GM23338 (cell line): ENCODE results near the gene GCNT3. TPM values are rescaled to one million over a fixed set of nuclear protein-coding genes. Genes with fewer than 3 reads are reported as not detected.
A peak's percentile ranks its signal among the peaks of the same experiment; 100 is the strongest.

Source experiments
- ATAC-seq: fragments of 200-7000 bp; cut with Tn5 transposase; 3 replicates; pipeline ENCODE4 v1.9.1; 2020
- DNase-seq: peaks from one replicate; pipeline ENCODE4 v3.0.0-alpha.2; 2015; ENCODE audit warnings: low spot score
- H2AFZ ChIP-seq: fragments of 200-600 bp; sonication (generic); 2 replicates; pipeline ENCODE4 v1.8.0; 2016; ENCODE audit warnings: antibody characterized with exemption, mild to moderate bottlenecking, moderate library complexity
- H3F3A ChIP-seq: fragments of 200-600 bp; sonication (generic); replicated peaks from 2 replicates; pipeline ENCODE4 v1.8.0; 2017; ENCODE audit warnings: antibody characterized with exemption, mixed run types, low read depth
- H3K27ac ChIP-seq: fragments of 200-600 bp; sonication (generic); 2 replicates; pipeline ENCODE4 v1.6.1; 2016; ENCODE audit warnings: low read depth
- H3K27me3 ChIP-seq: fragments of 200-600 bp; sonication (generic); 2 replicates; pipeline ENCODE4 v1.8.0; 2016; ENCODE audit warnings: mild to moderate bottlenecking, mixed run types, moderate library complexity; ENCODE audit not compliant: insufficient read depth
- H3K36me3 ChIP-seq: fragments of 200-600 bp; sonication (generic); 2 replicates; pipeline ENCODE4 v1.8.0; 2016; ENCODE audit warnings: mild to moderate bottlenecking; ENCODE audit not compliant: insufficient read depth
- H3K4me1 ChIP-seq: fragments of 200-600 bp; sonication (generic); 2 replicates; pipeline ENCODE4 v1.8.0; 2016; ENCODE audit warnings: mild to moderate bottlenecking, moderate library complexity; ENCODE audit not compliant: insufficient read depth
- H3K4me2 ChIP-seq: fragments of 200-600 bp; sonication (generic); 2 replicates; pipeline ENCODE4 v1.7.1; 2017; ENCODE audit warnings: mixed run types
- H3K4me3 ChIP-seq: fragments of 200-600 bp; sonication (generic); 2 replicates; pipeline ENCODE4 v1.6.1; 2016; ENCODE audit warnings: mixed run types
- H3K79me2 ChIP-seq: fragments of 200-600 bp; sonication (generic); replicated peaks from 2 replicates; pipeline ENCODE4 v1.8.0; 2017; ENCODE audit warnings: mild to moderate bottlenecking; ENCODE audit not compliant: insufficient read depth
- H3K9me2 ChIP-seq: fragments of 200-600 bp; sonication (generic); 2 replicates; pipeline ENCODE4 v1.8.0; 2017; ENCODE audit not compliant: insufficient read depth
- H4K20me1 ChIP-seq: fragments of 200-600 bp; sonication (generic); replicated peaks from 2 replicates; pipeline ENCODE4 v1.8.0; 2017; ENCODE audit warnings: mild to moderate bottlenecking; ENCODE audit not compliant: insufficient read depth
- H3K27ac Mint-ChIP-seq: 2 replicates; pipeline ENCODE4 v1.8.0; 2020; ENCODE audit warnings: inconsistent platforms, mild to moderate bottlenecking, moderate library complexity, mixed read lengths
- H3K27me3 Mint-ChIP-seq: 3 replicates; pipeline ENCODE4 v1.8.0; 2022; ENCODE audit warnings: low read depth, mild to moderate bottlenecking, moderate library complexity, mixed read lengths, inconsistent platforms; ENCODE audit not compliant: insufficient read depth, poor library complexity
- H3K36me3 Mint-ChIP-seq: 3 replicates; pipeline ENCODE4 v1.8.0; 2021; ENCODE audit warnings: low read depth, mild to moderate bottlenecking, inconsistent platforms, moderate library complexity, mixed read lengths
- H3K4me1 Mint-ChIP-seq: 3 replicates; pipeline ENCODE4 v1.8.0; 2020; ENCODE audit warnings: mild to moderate bottlenecking, inconsistent platforms, mixed read lengths
- H3K4me3 Mint-ChIP-seq: 3 replicates; pipeline ENCODE4 v1.8.0; 2021; ENCODE audit warnings: moderate library complexity, mild to moderate bottlenecking, inconsistent platforms, mixed read lengths
- H3K9me3 Mint-ChIP-seq: 3 replicates; pipeline ENCODE4 v1.8.0; 2020; ENCODE audit warnings: moderate library complexity, mild to moderate bottlenecking, inconsistent platforms, mixed read lengths
- CREB1 ChIP-seq: fragments of 250-450 bp; sonication (Bioruptor Pico); IDR thresholded peaks from 2 replicates; pipeline ENCODE4 v1.5.0; 2020; ENCODE audit warnings: low read depth, mild to moderate bottlenecking, moderate library complexity
- CTCF ChIP-seq, 2 experiments: fragments of 200-600 bp in 1 of 2; sonication (generic) in 1 of 2; conservative IDR thresholded peaks; 2 replicates each; pipeline versions ENCODE4 v1.5.1 to v1.6.1; 2016 to 2017; ENCODE audit warnings: antibody characterized with exemption in 2 of 2, low read depth in 2 of 2, mild to moderate bottlenecking in 2 of 2, moderate library complexity in 1 of 2
- EZH2 ChIP-seq: fragments of 200-600 bp; sonication (generic); IDR thresholded peaks from one replicate; pipeline ENCODE4 v1.8.0; 2017; ENCODE audit warnings: antibody characterized with exemption, mild to moderate bottlenecking, low read depth; ENCODE audit not compliant: unreplicated experiment
- EZH2phosphoT487 ChIP-seq: fragments of 200-600 bp; sonication (generic); IDR thresholded peaks from one replicate; pipeline ENCODE4 v1.8.1; 2018; ENCODE audit warnings: antibody characterized with exemption; ENCODE audit not compliant: unreplicated experiment
- JUNB ChIP-seq: IDR thresholded peaks from one replicate; pipeline ENCODE4 v1.6.1; 2016; ENCODE audit warnings: antibody characterized with exemption; ENCODE audit not compliant: unreplicated experiment
- NANOG ChIP-seq: IDR thresholded peaks from 2 replicates; pipeline ENCODE4 v1.6.1; 2016; ENCODE audit warnings: antibody characterized with exemption, borderline replicate concordance
- POLR2AphosphoS5 ChIP-seq: IDR thresholded peaks from 2 replicates; pipeline ENCODE4 v1.6.1; 2016; ENCODE audit warnings: antibody characterized with exemption, low read depth
- REST ChIP-seq: IDR thresholded peaks from one replicate; pipeline ENCODE4 v1.6.1; 2018; ENCODE audit warnings: antibody characterized with exemption; ENCODE audit not compliant: unreplicated experiment
- ZNF114 ChIP-seq: fragments of 250-450 bp; sonication (Bioruptor Pico); IDR thresholded peaks from 2 replicates; pipeline ENCODE4 v1.5.0; 2020; ENCODE audit warnings: mild to moderate bottlenecking, moderate library complexity
- ZNF331 ChIP-seq: fragments of 250-450 bp; sonication (Bioruptor Pico); IDR thresholded peaks from 2 replicates; pipeline ENCODE4 v1.5.0; 2020; ENCODE audit warnings: low read depth, mild to moderate bottlenecking, moderate library complexity
- ZNF462 ChIP-seq: fragments of 250-450 bp; sonication (Bioruptor Pico); IDR thresholded peaks from 2 replicates; pipeline ENCODE4 v1.5.0; 2020; ENCODE audit warnings: mild to moderate bottlenecking, moderate library complexity
- polyA plus RNA-seq: library from polyadenylated mRNA; unstranded; fragments of >200 nt; fragmentation: Nextera tagmentation; extraction: Ambion mirVana; gene quantifications from 2 replicates; pipeline ENCODE4 v1.2.1, GENCODE V29; 2016
- total RNA-seq: library from RNA; depleted of rRNA; stranded (reverse); fragments of >200 nt; shearing (Covaris generic); gene quantifications from 2 replicates; pipeline ENCODE4 v1.2.3, GENCODE V29; 2014

GCNT3 gene
- total and polyA plus RNA-seq, 2 experiments from 2014 or later = not detected

- Histone ChIP-seq H3K4me2 (no peak overlapping the region), H3K4me1 (no peaks in the 10 kb centered on the region), H3K79me2 (no peaks in the 10 kb centered on the region), H4K20me1 (no peaks in the 10 kb centered on the region), H3K27me3 (no peaks in the 10 kb centered on the region), H2AFZ (peak overlapping the region; percentile 63), H3K27ac (no peak overlapping the region), H3K4me3 (no peak overlapping the region), H3K9me2 (no peaks in the 10 kb centered on the region), H3K36me3 (no peaks in the 10 kb centered on the region), H3F3A (no peaks in the 10 kb centered on the region)
- no peak for TF ChIP-seq EZH2
- no peak for TF ChIP-seq EZH2phosphoT487
- no peak for TF ChIP-seq POLR2AphosphoS5
- no peak for TF ChIP-seq CTCF (conservative IDR thresholded peaks at IDR 0.05; ENCODE audit: low read depth in 2 of 2)
- no peak for TF ChIP-seq NANOG
- no peak for TF ChIP-seq REST
- no peak for TF ChIP-seq ZNF114 (CRISPR knock-in tag)
- TF ChIP-seq JUNB = no peak
- TF ChIP-seq CREB1 = no peak
- TF ChIP-seq ZNF331 (CRISPR knock-in tag) = no peak
- no peak for TF ChIP-seq ZNF462 (CRISPR knock-in tag)
- Mint-ChIP-seq H3K36me3 (no peaks in the 10 kb centered on the region), H3K9me3 (no peaks in the 10 kb centered on the region), H3K4me3 (no peak overlapping the region), H3K4me1 (peaks cover 5% of the 10 kb centered on the region), H3K27me3 (no peaks in the 10 kb centered on the region), H3K27ac (peak overlapping the region; percentile 86)
- ATAC-seq (no peak), DNase-seq (no peak)
These were observed 24.3 kb upstream of the GCNT3 start for GRCh38 chr15:59587085-59587826.
